GM13976 (cell line): ENCODE data around the gene SLC35F3.

ENCODE experiments used
- DNase-seq: peaks from one replicate; pipeline ENCODE4 v3.0.0; 2012; ENCODE audit warnings: low spot score
- CTCF ChIP-seq: IDR thresholded peaks from 2 replicates; pipeline ENCODE4 v1.5.1; 2012; ENCODE audit warnings: borderline replicate concordance, mild to moderate bottlenecking; ENCODE audit not compliant: insufficient read depth; ENCODE audit errors: extremely low read depth, missing control alignments, control extremely low read depth
- in situ Hi-C: fragments of 300-500 bp; cut with MboI; formaldehyde crosslinking; loops from one replicate; pipeline ENCODE4 v1.12.0; 2022; ENCODE audit warnings: low sequenced_read_pairs, mixed read lengths, inconsistent platforms; ENCODE audit not compliant: unreplicated experiment

Gene SLC35F3

GRCh38 chr1:233972563-233972950 is 68.1 kb downstream of the SLC35F3 start:
- TF ChIP-seq CTCF, result no peak
- in situ Hi-C loops, result no loop called here

GRCh38 chr1:233972951-233973635 is 68.6 kb downstream of the SLC35F3 start:
- in situ Hi-C loops, result no loop called here
- no peak for TF ChIP-seq CTCF
- DNase-seq, result no peak

More at GRCh38 chr1:233972563-233972950, 68.1 kb downstream of the SLC35F3 start:
- DNase-seq, result no peak

DNA sequence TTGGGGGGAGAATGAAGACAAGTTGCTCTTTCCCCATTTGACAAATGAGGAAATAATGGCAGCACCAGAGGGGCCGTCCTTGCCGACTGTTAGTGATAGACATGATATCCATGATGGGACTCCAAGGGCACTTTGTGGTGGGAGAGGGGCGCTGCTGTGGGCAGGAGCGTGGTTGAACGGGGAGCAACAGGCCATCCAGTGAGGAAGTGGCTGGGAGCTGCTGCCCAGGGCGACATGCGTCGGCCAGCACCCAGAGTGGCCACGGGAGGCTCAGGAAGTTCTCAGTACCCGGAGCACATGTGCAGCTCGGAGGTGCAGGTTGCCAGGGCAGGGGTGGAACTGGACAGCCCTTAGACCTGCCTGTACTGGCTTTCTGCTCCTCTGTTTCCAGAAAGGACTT is 71.0 kb downstream of the SLC35F3 start:
- in situ Hi-C loops, result no loop called here
- no peak for DNase-seq
- no peak for TF ChIP-seq CTCF

DNA sequence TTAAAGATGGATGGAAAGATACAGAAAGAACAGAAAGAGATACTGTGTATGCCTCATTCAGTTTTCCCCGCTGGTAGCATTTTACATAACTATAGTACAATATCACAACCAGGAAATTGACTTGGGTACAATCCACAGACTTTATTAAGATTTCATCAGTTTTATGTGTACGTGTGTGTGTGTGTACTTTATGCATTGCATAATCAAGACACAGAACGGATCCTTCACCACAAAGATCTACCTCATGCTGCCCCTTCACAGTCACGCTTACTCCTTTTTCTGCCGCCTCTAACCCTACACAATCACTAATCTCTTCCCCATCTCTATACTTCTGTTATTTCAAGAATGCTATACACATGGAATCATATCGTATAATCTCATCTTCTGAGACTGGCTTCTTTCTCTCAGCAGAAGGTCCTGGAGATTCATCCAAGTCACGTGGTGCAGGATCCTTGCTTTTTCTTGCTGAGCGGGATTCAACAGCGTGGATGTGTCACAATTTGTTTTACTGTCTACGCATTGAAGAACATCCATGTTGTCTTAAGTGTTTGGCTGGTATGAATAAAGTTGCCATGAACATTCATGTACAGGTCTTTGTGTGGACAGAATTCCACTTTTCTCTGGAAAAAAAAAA is 76.7 kb downstream of the SLC35F3 start:
- DNase-seq, result no peak
- no peak for TF ChIP-seq CTCF
- in situ Hi-C loops, result no loop called here

DNA sequence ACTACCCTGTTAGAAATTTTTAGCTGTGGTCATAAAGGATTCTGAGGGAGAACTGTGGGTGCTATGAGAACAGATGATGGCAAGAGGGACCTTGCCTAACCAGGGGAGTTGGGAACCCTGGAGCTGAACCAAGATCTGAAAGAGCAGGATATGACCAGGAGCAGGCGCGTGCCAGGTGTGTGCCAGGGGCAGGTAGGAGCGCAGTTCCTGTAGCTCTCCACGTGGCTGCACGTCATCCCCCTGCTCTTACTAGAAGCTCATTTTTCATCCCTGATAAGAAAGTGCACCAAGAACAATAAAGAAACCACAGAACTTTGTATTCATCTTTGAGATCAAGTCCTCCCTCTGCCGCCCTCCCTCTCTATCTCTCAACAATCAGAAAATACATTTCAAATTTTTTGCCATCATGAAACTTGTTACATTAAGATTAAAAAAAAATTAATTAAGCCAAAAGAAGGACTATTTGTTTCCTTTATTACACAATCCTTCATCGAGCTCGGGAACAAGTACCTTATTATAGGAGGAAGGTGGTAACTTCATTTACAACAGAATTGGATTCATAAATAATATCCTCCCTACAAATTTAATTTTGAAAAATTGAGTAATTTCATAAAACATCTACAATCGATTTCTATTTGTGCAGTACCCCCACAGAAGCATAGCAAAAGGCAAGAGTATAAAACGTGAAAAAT is 78.5 kb downstream of the SLC35F3 start:
- no peak for DNase-seq
- in situ Hi-C loops, result no loop called here
- TF ChIP-seq CTCF, result no peak

DNA sequence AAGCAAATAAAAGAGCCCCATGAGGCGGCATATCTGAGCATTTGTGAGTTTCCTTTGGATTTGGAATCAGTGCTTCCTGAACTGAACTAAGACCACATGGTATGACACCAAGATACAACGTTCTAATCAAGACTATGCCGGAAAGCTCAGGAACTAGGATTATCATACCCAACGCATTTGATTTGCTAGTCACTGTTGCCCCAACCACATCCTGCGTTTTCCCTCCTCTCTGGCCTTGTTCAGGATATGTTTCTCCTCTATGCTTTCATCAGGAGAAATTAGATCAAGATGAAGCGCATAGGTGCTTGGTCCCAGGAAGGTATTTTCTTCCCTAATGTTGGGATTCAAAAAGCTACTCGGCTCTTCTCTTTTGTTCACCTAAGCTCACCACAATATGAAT is 79.3 kb downstream of the SLC35F3 start:
- no peak for TF ChIP-seq CTCF
- DNase-seq, result no peak
- in situ Hi-C loops, result no loop called here
